HepG2 (cell line): ENCODE results near the gene ZDHHC11.
"Not testable (repeated sequence)": the region's sequence is repeated elsewhere in the genome, so short reads cannot be mapped to it uniquely, and the experiment has no call there.

ENCODE experiments used
- RFXAP ChIP-seq: sonication (generic); formaldehyde crosslinking; IDR thresholded peaks from 2 replicates; pipeline ENCODE4 v1.4.0; 2020; ENCODE audit warnings: missing genetic modification reagents, borderline replicate concordance
- TF ChIP-seq, protein P1 (sequence below): sonication (generic); formaldehyde crosslinking; IDR thresholded peaks from 2 replicates; pipeline ENCODE4 v1.5.0; 2020; ENCODE audit warnings: mild to moderate bottlenecking, missing genetic modification reagents, moderate library complexity

DNA sequence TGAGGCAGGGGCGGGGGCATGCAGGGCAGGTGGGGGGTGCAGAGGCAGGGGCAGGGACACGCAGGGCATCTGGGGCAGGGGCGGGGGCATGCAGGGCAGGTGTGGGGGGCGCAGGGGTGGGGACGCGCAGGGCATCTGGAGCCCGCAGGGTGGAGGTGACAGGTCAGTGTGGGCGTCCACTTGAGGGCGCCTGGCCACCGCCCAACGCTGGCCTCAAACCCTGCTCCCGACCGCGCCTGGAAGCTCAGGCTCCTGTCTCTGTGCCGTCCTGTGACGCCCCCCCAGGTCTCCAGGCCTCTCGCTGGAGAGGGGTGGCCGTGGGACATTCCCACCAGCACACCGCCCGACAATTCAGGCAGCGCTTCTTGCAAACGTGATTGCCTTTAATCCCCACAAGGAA is 6.9 kb downstream of the ZDHHC11 start:
- not testable (repeated sequence) for TF ChIP-seq RFXAP
- TF ChIP-seq, protein P1, sequence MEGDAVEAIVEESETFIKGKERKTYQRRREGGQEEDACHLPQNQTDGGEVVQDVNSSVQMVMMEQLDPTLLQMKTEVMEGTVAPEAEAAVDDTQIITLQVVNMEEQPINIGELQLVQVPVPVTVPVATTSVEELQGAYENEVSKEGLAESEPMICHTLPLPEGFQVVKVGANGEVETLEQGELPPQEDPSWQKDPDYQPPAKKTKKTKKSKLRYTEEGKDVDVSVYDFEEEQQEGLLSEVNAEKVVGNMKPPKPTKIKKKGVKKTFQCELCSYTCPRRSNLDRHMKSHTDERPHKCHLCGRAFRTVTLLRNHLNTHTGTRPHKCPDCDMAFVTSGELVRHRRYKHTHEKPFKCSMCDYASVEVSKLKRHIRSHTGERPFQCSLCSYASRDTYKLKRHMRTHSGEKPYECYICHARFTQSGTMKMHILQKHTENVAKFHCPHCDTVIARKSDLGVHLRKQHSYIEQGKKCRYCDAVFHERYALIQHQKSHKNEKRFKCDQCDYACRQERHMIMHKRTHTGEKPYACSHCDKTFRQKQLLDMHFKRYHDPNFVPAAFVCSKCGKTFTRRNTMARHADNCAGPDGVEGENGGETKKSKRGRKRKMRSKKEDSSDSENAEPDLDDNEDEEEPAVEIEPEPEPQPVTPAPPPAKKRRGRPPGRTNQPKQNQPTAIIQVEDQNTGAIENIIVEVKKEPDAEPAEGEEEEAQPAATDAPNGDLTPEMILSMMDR (CRISPR knock-in tag), result peak; percentile 34
